ENCODE measurements around the gene SNCA.

The SNCA gene

GRCh38 chr4:89703829-89704590, 133.0 kb downstream of the SNCA start:
- no peak for FAIRE-seq

GRCh38 chr4:89700766-89701423, 136.1 kb downstream of the SNCA start:
- no peak for FAIRE-seq

- FAIRE-seq = no peak
Measured at GRCh38 chr4:89685690-89686089, 151.3 kb downstream of the SNCA start.

- no peak for FAIRE-seq
Measured at GRCh38 chr4:89685277-89685676, 151.7 kb downstream of the SNCA start.

- FAIRE-seq = no peak
Measured at GRCh38 chr4:89684536-89684935, 152.4 kb downstream of the SNCA start.

GRCh38 chr4:89682808-89683207, 154.2 kb downstream of the SNCA start:
- no peak for FAIRE-seq

GRCh38 chr4:89681671-89682070, 155.3 kb downstream of the SNCA start:
- FAIRE-seq = no peak

- no peak for FAIRE-seq
Measured at GRCh38 chr4:89681219-89681618, 155.7 kb downstream of the SNCA start.

- no peak for FAIRE-seq
Measured at GRCh38 chr4:89674876-89675459, 162.0 kb downstream of the SNCA start.
